SH-SY5Y (cell line): ENCODE data around the gene C19orf53.

Experiments
- GATA2 ChIP-seq: IDR thresholded peaks from 2 replicates; pipeline ENCODE4 v1.6.1; 2011; ENCODE audit warnings: mild to moderate bottlenecking, low read depth, low read length
- GATA3 ChIP-seq: IDR thresholded peaks from 2 replicates; pipeline ENCODE4 v1.6.1; 2011; ENCODE audit warnings: low read depth, mild to moderate bottlenecking, low read length, moderate library complexity

The C19orf53 gene

GRCh38 chr19:13781547-13781946, 7.3 kb downstream of the C19orf53 start:
- no peak for TF ChIP-seq GATA2
- no peak for TF ChIP-seq GATA3

- TF ChIP-seq GATA3 (no peak), GATA2 (no peak)
Measured at GRCh38 chr19:13782537-13782936, 8.3 kb downstream of the C19orf53 start.

- no peak for TF ChIP-seq GATA3
- no peak for TF ChIP-seq GATA2
Measured at GRCh38 chr19:13783565-13784500, 9.6 kb downstream of the C19orf53 start.

GRCh38 chr19:13784731-13785452, 10.6 kb downstream of the C19orf53 start:
- TF ChIP-seq GATA3 (no peak), GATA2 (no peak)

- TF ChIP-seq GATA2 (no peak), GATA3 (no peak)
Measured at GRCh38 chr19:13788991-13789390, 14.7 kb downstream of the C19orf53 start.

GRCh38 chr19:13790354-13790753, 16.1 kb downstream of the C19orf53 start:
- no peak for TF ChIP-seq GATA3
- no peak for TF ChIP-seq GATA2

GRCh38 chr19:13794398-13794756, 20.1 kb downstream of the C19orf53 start:
- TF ChIP-seq GATA3 = no peak

GRCh38 chr19:13794757-13795589, 20.7 kb downstream of the C19orf53 start, which contains the start of gene ZSWIM4:
ZSWIM4 (plus strand) TSS chr19:13795443; CDS start chr19:13795649, 206 bp downstream.
- peak; percentile 64 for TF ChIP-seq GATA2
- TF ChIP-seq GATA3 = no peak

- TF ChIP-seq GATA3 (no peak), GATA2 (no peak)
Measured at GRCh38 chr19:13795595-13796300, 21.5 kb downstream of the C19orf53 start.

GRCh38 chr19:13796301-13797057, 22.2 kb downstream of the C19orf53 start:
- TF ChIP-seq GATA3 = no peak
- TF ChIP-seq GATA2 = no peak

GRCh38 chr19:13797058-13797440, 22.8 kb downstream of the C19orf53 start:
- TF ChIP-seq GATA3 (no peak), GATA2 (no peak)

- TF ChIP-seq GATA2 (no peak), GATA3 (no peak)
Measured at GRCh38 chr19:13797870-13798269, 23.6 kb downstream of the C19orf53 start.

- TF ChIP-seq GATA3 (no peak), GATA2 (no peak)
Measured at GRCh38 chr19:13799669-13800068, 25.4 kb downstream of the C19orf53 start.
